Measurements from ENCODE around the gene SLFNL1. TPM values are rescaled to one million over a fixed set of nuclear protein-coding genes. Genes with fewer than 3 reads are reported as not detected.

The SLFNL1 gene
- total RNA-seq, 1 donor from 2014 or later = 0.20 TPM

GRCh38 chr1:40966417-40966816 lies 55.1 kb downstream of the SLFNL1 start:
- intact Hi-C loops (cut with micrococcal nuclease) = no loop called here

Other genes with a start within 250 kb of the SLFNL1 start
- gene KCNQ4, start 237.9 kb downstream of the SLFNL1 start, total RNA-seq = 0.88 and 1.0 TPM in 2 replicates
- 14.1 and 16.7 TPM in 2 replicates for gene CITED4, start 159.4 kb downstream of the SLFNL1 start, total RNA-seq
- 64.3 and 65.4 TPM in 2 replicates for gene CTPS1, start 42.0 kb downstream of the SLFNL1 start, total RNA-seq
- 11.7 and 15.1 TPM in 2 replicates for gene SCMH1, start 220.6 kb upstream of the SLFNL1 start, total RNA-seq